ENCODE data around the gene PDE8A. TPM values are rescaled to one million over a fixed set of nuclear protein-coding genes. Genes with fewer than 3 reads are reported as not detected.

Gene PDE8A, protein sequence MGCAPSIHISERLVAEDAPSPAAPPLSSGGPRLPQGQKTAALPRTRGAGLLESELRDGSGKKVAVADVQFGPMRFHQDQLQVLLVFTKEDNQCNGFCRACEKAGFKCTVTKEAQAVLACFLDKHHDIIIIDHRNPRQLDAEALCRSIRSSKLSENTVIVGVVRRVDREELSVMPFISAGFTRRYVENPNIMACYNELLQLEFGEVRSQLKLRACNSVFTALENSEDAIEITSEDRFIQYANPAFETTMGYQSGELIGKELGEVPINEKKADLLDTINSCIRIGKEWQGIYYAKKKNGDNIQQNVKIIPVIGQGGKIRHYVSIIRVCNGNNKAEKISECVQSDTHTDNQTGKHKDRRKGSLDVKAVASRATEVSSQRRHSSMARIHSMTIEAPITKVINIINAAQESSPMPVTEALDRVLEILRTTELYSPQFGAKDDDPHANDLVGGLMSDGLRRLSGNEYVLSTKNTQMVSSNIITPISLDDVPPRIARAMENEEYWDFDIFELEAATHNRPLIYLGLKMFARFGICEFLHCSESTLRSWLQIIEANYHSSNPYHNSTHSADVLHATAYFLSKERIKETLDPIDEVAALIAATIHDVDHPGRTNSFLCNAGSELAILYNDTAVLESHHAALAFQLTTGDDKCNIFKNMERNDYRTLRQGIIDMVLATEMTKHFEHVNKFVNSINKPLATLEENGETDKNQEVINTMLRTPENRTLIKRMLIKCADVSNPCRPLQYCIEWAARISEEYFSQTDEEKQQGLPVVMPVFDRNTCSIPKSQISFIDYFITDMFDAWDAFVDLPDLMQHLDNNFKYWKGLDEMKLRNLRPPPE
- total RNA-seq: 100 to 1,000 TPM in 1 of 4 donors, 10 to 100 TPM in 3; 69.0 to 109 (median 89.5) TPM

DNA sequence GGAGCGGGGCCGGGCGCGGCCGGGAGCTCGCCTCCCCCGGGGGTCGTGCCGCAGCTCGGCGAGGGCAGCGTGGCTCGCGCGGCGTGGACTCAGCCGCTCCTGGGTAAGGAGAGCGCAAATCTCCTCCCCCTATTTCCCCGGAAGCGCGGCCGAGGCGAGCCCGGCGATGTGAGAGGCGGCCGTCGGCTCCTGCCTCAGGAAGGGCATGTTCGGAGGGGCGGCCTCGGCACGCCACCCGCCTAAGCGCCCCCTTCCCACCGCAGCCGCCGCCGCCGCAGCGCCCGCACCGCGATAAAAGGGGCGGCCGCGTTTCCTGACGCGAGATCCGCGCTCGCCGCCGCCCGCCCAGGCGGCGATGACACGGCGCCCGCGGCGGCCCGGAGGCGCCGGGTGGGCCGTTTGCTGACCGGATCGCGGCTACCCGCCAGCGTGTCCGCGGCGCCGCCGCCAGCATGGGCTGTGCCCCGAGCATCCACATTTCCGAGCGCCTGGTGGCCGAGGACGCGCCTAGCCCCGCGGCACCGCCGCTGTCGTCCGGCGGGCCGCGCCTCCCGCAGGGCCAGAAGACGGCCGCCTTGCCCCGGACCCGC is at the start of gene PDE8A:
TSS of gene PDE8A (plus strand) at position 146 of the 590 bp plus-strand sequence. CDS start at position 453, 307 bp downstream.
- Histone ChIP-seq H3K36me3 (no peaks in the 10 kb centered on the region), H3K4me3 (peak within 1 kb of the TSS; percentile 88 to 96 (median 90)), H3K4me1 (peaks cover 0 to 41% (median 3%) of the 10 kb centered on the region in 4 donors), H3K27me3 (no peaks in the 10 kb centered on the region), H3K27ac (peak within 1 kb of the TSS; percentile 89 to 94 (median 92)), H3K9me3 (no peaks in the 10 kb centered on the region)
- DNase-seq: peak; percentile 51 to 79 (median 71)
- TF ChIP-seq POLR2A (IDR thresholded peaks at IDR 0.05) (no peak), CTCF (IDR thresholded peaks at IDR 0.05) (peak in 3 of 6 experiments; percentile 6 to 41 (median 29))

GRCh38 chr15:84934942-84935729 is 46.5 kb upstream of the PDE8A start:
- TF ChIP-seq CTCF (IDR thresholded peaks at IDR 0.05): no peak
- no peaks in the 10 kb centered on the region for H3K9me3 ChIP-seq
- no peaks in the 10 kb centered on the region for H3K27me3 ChIP-seq
- H3K27ac ChIP-seq: no peak overlapping the region
- H3K4me1 ChIP-seq: no peaks in the 10 kb centered on the region
- H3K36me3 ChIP-seq: no peaks in the 10 kb centered on the region
- DNase-seq: no peak
- no peak overlapping the region for H3K4me3 ChIP-seq

GRCh38 chr15:84937144-84937543 is 44.5 kb upstream of the PDE8A start:
- Histone ChIP-seq H3K4me1 (no peaks in the 10 kb centered on the region), H3K36me3 (no peaks in the 10 kb centered on the region), H3K27ac (no peak overlapping the region), H3K4me3 (no peak overlapping the region), H3K9me3 (no peaks in the 10 kb centered on the region), H3K27me3 (no peaks in the 10 kb centered on the region)
- TF ChIP-seq POLR2A (IDR thresholded peaks at IDR 0.05) (no peak), CTCF (IDR thresholded peaks at IDR 0.05) (no peak)
- no peak for DNase-seq

- no peak overlapping the region for H3K27ac ChIP-seq
- no peak overlapping the region for H3K4me3 ChIP-seq
- H3K27me3 ChIP-seq: no peaks in the 10 kb centered on the region
- no peak for TF ChIP-seq POLR2A (IDR thresholded peaks at IDR 0.05)
- TF ChIP-seq CTCF (IDR thresholded peaks at IDR 0.05): no peak
- H3K36me3 ChIP-seq: peaks cover 0 to 3% (median 0%) of the 10 kb centered on the region in 3 donors
- no peaks in the 10 kb centered on the region for H3K9me3 ChIP-seq
- no peaks in the 10 kb centered on the region for H3K4me1 ChIP-seq
- no peak for DNase-seq
Observed at GRCh38 chr15:84938726-84939125, 42.9 kb upstream of the PDE8A start.

DNA sequence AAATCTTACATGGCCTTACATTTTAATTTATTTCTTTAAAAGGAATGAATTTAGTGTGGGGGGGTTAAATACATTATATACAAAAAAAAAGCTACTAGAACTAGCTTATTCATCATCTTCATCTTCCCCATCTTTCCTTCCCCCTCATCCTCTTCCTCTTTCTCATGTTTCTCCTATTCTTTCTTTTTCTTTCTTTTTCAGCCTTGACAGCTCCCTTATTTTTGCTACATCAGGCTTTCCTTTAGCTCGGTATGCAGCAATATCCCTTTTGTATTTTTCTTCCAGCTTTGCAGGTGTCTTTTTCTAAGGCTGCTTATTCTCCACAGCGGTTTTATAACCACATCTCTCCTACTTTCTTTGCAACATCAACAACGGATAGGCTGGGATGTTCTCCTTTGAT is 41.3 kb upstream of the PDE8A start:
- peaks cover 0 to 12% (median 0%) of the 10 kb centered on the region in 3 donors for H3K36me3 ChIP-seq
- H3K27me3 ChIP-seq: no peaks in the 10 kb centered on the region
- no peak overlapping the region for H3K27ac ChIP-seq
- no peak for TF ChIP-seq POLR2A (IDR thresholded peaks at IDR 0.05)
- no peak for TF ChIP-seq CTCF (IDR thresholded peaks at IDR 0.05)
- no peaks in the 10 kb centered on the region for H3K4me1 ChIP-seq
- no peaks in the 10 kb centered on the region for H3K9me3 ChIP-seq
- H3K4me3 ChIP-seq: no peak overlapping the region
- no peak for DNase-seq
